NK-92 (cell line): ENCODE measurements around the gene RNF224.
"Not testable (repeated sequence)": the region's sequence is repeated elsewhere in the genome, so short reads cannot be mapped to it uniquely, and the experiment has no call there.

ENCODE experiments used
- DNase-seq: peaks from one replicate; lab custom pipeline; 2025; ENCODE audit not compliant: unreplicated experiment; lab: John Stamatoyannopoulos, UW

The RNF224 gene

DNA sequence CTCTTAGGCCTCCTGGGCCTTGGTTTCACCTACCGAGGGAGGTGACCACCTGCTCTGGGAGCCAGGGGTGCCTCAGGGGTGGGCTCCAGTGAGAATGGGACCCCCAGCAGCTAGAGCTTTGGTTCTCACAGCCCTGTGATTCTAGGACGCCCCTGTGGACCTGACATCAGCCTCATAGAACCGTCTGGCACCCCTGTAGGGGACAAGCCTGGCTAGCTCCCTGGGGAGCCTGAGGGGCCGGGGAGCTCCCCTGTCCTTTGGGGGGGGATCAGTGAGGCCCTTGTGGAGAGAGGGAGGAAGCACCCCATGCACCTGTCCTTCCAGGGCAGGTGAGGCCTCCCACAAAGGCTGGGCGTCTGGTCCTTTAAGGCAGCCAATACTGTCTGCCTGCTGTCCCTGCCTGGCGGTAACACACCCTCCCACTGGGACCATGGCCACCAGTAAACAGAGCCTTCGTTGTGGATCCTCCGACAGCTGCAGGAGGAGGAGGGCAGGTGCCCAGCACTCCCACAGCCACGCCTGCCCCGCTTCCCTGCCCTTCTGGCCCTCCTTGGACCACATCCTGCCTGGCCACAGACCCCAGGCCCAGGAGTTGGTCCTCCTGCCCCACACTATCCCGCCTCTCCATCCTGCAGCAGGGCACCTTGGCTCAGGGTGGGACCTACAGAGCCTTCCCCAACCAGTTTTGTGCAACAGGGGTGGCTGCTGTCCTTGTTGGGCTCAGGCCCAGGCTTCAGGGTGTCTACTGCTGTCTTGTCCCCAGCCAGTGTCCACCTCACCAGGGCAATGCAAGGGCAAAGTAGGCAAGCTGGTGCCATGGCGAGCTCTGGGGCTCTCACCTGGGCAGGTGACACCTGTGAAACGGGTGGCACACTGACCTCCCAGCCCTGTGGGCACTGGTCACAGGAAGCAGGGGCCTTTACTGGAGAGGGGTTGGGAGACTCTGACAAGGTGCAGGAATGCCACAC is 10.7 kb downstream of the RNF224 start:
- DNase-seq = no peak

DNA sequence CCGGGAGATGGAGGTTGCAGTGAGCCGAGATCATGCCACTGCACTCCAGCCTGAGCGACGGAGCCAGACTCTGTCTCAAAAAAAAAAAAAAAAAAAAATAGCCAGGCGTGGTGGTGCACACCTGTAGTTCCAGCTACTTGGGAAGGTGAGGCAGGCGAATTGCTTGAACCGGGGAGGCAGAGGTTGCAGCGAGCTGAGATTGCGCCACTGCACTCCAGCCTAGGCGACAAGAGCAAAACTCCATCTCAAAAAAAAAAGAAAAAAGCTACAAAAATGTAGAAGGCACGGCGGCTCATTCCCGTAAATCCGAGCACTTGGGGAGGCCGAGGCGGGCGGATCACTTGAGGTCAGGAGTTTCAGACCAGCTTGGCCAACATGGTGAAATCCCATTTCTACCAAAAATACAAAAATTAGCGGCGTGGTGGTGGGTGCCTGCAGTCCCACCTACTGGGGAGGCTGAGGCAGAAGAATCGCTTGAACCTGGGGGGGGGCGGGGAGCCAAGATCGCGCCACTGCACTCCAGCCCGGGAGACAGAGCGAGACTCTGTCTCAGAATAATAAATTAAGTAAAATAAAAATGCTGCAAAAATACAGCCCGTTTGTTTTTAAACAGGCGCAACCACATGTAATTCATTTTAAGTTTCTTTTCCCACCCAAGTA is 12.4 kb downstream of the RNF224 start:
- DNase-seq = not testable (repeated sequence)

DNA sequence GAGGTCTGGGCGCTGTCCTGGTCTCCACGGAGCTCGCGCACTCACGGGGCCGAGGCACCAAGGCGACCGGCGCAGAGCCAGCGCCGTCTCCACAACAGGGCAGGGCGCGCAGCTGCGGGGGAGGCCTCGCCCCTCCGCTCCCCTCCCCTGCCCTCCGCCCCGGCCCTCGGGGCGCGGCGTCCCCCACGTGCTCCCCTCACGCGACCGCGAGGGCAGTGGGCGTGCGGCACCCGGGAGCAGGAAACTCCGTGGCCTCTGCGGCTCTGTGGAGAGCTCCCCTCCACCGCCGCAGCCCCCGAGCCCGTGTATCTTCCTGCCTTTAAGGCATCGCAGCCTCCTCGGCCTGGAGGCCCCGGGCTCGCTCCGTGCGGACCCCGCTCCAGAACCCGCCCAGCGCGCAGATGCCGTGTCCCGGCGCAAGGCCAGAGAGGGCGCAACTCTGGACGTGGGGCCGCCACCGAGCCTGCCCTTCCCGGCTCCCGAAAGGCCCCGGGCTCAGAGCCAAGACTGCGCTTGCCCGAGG is 13.1 kb downstream of the RNF224 start:
- DNase-seq = no peak

DNA sequence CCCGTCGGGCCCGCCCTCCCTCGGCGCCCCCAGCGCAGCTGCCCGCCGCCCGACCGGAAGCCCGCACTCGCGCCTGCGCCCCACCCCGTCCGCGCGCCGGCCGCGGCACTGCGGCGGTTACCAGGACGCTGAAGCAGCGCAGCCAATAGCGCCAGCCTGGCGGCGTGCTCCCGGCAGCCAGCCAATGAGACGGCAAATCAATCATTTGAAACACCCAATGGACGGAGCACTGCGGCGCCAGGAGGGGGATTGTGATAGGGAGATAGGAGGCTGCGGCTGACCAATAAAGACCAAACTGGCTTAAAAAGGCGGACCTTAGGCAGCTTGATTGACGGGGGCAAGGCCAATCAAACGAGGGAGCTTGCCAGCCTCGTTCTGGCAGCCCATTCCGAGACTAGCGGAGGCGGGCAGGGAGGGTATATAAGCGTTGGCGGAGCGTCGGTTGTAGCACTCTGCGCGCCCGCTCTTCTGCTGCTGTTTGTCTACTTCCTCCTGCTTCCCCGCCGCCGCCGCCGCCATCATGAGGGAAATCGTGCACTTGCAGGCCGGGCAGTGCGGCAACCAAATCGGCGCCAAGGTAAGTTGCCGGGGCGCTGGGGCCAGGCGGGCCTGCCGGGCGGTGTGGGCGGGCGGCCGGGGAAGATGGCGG is 13.7 kb downstream of the RNF224 start, which contains the start of gene TUBB4B:
TUBB4B (plus strand) TSS at position 447 of the 649 bp plus-strand sequence; CDS start at position 521, 74 bp downstream.
- peak; percentile 90 for DNase-seq

DNA sequence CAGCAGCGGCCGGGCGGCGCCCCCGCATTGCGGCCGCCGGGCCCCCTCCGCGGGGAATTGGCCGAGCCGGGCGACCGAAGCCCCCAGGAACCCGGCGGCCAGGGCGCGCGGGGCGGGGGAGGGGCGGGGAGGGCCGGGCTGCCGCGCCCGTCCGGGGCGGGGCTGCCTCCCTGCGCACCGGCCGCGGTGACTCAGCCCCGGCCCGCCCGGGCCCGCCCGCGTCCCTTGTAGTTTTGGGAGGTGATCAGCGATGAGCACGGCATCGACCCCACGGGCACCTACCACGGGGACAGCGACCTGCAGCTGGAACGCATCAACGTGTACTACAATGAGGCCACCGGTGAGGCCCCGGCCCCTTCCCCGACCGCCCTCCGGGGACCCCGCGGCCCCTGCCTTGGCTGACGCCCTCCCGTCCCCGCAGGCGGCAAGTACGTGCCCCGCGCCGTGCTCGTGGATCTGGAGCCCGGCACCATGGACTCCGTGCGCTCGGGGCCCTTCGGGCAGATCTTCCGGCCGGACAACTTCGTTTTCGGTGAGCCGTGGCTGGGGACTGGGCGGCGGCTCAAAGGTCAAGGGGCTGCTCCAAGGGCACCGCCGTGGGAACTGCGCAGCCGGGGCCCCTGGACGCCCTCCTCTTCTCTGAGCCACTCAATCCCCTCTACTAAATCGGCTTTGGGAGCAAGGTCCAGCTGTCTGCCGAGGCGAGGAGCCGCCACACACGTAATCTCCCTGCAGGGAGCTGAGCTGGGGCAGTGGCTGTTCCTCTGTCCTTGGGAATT is 14.4 kb downstream of the RNF224 start:
- DNase-seq = no peak

DNA sequence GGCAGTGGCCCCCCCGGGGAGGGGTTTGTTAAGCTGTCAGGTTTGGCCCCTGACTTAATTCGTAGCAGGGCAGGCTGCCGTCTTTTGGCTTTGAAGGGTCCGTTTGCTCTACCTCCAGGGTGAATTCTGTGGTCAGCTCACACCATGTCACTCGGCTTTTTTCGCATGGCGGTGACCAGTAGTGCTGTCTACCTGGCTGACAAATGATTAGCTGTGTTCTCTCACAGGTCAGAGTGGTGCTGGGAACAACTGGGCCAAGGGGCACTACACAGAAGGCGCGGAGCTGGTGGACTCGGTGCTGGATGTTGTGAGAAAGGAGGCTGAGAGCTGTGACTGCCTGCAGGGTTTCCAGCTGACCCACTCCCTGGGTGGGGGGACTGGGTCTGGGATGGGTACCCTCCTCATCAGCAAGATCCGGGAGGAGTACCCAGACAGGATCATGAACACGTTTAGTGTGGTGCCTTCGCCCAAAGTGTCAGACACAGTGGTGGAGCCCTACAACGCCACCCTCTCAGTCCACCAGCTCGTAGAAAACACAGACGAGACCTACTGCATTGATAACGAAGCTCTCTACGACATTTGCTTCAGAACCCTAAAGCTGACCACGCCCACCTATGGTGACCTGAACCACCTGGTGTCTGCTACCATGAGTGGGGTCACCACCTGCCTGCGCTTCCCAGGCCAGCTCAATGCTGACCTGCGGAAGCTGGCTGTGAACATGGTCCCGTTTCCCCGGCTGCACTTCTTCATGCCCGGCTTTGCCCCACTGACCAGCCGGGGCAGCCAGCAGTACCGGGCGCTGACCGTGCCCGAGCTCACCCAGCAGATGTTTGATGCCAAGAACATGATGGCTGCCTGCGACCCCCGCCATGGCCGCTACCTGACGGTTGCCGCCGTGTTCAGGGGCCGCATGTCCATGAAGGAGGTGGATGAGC is 15.2 kb downstream of the RNF224 start:
- DNase-seq = no peak

DNA sequence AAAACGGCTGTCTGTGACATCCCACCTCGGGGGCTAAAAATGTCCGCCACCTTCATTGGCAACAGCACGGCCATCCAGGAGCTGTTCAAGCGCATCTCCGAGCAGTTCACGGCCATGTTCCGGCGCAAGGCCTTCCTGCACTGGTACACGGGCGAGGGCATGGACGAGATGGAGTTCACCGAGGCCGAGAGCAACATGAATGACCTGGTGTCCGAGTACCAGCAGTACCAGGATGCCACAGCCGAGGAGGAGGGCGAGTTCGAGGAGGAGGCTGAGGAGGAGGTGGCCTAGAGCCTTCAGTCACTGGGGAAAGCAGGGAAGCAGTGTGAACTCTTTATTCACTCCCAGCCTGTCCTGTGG is 15.9 kb downstream of the RNF224 start:
- DNase-seq = not testable (repeated sequence)

DNA sequence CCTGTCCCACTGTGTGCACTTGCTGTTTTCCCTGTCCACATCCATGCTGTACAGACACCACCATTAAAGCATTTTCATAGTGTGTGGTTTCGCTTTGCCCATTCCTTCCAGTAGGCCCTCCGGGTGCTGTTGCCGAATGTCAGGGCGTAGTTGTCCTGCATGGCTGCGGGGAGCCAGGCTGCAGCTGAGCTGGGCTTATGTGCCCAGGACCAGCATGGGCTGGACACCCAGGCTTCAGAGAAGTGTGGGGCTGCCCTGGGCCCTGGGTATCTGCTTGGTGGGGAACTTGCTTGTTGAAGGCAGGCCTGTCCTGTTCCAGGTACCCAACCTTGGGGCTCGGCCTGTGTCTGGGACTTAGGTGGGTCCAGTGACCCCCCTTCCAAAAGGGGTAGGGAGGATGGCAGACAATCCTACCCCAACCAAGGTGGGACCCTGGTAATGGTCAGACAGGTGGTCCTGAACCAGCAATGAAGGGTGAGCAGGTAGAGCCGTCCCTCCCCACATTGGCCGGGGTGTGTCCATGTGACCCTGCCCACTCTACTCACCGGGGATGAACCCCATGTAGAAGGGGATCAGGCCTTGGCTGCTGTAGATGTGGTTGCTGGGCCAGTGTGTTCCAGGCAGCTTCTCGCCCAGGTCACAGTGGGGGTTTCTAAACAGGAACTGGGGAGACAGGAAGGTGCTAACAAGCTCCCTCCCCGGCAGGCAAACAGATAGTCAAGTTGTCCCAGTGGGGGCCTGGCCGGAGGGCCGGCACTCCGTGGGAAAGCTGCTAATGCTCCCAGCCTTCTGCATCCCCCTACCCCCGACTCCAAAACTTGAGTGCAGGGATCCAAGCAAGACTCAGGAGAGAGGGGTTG is 16.6 kb downstream of the RNF224 start:
- no peak for DNase-seq

DNA sequence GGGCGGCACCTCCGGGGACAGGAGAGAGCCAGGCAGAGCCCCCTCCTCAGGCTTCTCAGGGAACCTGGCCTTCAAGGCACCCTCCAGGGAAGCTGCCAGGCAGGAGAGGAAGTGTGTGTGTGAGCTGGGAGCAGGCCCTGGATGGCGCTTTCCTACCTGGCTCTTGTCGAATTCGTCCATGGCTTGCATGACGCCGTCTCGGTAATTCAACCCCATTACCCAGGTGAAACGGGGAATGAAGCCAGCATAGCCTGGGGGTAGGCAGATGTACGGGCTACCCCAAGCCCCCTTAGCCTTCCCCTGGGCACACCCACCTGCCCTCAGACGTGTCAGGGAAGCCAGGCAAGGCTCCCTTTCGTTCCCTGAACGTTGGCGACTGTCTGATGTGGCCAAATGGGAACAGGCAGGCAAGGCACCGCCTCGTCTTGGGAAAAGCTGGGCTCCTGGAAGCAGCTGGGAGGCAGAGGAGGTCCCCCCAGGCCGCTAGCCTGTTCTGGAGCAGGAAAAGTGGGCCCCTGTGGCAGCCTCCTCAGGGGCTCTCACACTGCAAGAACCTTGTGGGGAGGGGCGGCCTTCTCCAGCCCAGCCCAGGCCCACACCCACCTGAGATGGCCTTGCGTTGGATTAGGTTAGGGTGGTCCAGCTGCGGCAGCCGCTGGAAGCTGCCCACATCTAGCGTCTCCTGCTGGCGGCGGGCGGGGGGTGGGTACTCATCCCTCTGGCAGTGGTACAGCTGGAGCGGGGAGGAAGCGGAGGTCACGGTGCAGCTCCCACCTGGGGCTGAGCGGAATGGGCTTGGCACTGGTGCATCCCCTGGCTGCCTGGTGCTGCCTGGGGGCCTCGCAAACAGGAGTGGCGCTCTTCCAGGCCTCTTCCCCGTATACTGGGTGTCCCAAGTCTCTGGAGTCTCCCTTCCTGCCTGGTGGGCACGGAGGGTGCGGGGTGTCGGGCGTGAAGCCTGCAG is 17.5 kb downstream of the RNF224 start:
- DNase-seq = no peak

DNA sequence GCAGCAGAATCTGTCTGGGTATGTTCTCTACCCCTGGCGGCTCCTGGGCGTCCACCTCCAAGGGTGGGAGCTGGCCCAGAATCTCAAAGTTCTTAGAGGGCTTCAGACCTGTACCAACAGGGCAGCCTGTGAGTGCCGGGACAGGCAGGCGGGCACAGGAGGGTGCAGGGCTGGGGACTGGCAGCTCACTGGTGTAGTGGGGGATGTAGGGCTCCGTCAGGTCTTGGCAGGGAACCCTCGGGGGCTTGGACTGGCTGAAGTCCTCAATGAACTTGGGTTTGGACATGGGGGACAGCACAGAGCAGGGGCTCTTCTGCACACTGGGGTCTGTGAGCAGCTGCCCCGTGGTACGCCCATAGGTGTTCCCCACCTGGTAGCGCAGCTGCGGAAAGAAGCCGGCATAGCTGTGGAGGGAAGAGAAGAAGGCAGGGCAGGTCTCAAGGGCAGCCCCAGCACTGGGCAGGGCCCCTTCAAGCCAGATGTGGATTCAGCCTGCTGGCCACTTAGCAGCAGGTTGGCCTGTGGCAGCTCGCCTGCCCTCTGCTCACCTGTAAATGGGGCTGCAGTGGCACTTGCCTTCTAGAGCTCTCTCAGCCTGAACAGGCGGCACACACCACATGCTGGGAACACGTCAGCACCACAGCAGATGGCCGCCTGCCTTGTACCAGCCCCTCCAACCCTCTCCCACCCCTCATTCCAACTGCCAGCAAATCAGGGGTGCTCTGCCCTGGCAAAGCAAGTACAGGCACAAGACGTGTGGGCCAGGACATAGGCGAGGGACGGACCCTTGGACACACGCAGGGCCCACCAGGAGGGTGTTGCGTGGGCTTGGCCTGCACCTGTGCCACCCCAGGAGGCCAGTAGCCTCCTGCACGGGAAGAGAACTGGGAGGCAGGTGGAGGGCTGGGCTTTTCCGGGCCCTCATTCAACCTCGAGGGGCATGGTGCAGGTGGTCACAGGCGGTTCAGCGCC is 18.4 kb downstream of the RNF224 start:
- DNase-seq = no peak

DNA sequence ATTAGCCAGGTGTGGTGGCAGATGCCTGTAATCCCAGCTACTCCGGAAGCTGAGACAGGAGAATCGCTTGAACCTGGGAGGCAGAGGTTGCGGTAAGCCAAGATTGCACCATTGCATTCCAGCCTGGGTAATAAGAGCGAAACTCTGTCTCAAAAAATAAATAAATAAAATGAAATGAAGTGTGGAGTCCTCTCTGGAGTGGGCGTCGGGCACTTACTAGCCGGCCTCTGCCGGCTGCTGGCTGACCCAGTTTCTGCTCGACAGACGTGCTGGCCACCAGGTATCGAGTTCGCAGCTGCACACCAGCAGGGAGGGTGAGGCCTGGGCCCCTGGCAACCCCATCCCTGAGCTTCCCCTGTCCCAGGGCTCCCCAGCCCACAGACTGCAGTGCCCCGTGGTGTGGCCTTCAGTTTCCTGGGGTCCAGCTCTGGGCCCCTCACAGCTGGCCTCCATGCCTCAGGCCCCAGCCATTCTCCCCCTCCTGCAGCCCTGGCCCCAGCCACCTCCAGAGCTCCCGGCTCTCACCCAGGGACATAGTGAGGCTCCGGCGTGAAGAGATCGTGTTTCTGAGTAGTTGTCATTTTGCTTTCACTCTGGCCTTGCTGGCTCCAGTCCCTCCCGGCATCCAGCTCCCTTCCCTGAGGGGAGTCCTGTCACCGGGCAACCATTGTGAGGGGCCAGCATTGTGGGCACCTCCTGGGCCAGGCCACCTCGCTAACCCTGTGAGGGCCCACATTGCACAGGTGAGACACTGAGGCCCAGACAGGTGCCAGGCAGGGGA is 20.0 kb downstream of the RNF224 start:
- no peak for DNase-seq

DNA sequence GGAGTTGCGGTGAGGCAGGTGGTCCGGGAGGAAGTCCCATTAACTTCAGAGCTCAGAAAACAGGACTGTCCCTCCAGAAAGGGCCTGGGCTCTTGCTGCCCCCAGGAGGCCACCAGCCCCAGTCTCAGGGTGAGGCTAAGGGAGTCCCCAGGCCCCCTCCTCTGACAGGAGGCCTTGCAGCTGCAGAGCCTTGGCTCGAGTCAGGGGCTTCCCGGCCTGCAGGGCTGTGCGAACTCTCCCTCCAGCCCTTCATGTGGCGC is 20.5 kb downstream of the RNF224 start:
- DNase-seq = no peak

DNA sequence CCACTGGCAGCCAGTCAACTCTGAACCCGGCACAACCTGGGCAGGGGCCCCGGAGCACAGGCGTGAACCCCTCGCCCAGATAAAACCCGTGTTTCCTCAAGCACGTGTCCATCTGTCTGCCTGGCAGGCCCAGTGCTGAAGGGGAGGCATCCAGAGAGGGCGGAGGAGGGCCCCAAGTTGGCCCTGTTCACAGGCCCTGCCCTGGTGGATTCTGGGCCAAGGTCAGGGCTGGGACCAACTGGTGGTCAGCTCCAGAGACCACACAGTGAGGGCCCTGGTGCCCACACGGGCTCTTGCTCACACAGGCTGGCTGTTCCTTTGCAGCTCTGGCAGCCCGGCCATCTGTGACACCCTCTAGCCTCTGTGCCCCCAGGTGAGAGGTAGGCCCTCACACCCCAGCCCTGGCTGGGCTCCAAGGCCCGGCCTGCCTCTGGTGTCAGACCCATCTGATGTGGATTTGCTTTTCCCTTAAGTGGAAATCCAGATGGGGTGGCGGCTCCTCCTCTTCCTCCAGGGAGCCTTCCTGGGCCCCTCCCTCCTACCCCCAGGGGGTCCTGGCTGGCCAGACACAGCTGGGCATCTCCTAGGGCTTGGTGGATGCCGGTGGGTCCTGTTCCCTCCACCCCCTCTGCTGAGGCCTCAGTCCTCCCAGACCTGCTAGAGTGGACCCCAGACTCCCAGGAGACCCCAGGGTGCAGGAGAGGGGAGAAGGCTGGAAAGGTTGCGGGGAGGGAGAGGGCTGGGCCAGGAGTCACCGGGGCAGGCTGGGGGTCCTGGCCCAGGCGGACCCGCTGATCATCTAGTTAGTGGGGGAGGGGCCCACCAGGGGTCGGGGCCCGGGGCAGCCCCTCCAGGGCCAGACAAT is 23.3 kb downstream of the RNF224 start:
- DNase-seq = no peak

DNA sequence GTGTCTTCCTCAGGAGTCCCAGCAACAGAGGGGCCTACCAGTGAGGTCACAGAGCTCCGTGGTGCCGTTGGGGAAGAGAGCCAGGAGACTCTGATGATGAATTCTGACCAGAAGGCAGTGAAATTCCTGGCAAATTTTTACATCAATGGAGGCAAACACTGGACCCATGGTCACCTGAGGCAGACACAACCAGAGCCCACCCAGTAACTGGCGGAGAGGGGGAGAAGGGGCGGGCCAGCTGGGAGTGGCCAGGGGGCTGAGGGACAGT is 23.8 kb downstream of the RNF224 start, which contains the start of gene STPG3:
STPG3 (plus strand) TSS at position 93 of the 268 bp plus-strand sequence; CDS start at position 94, 1 bp downstream.
- no peak for DNase-seq
